ENCODE results near the gene KIAA0040. TPM values are rescaled to one million over a fixed set of nuclear protein-coding genes. Genes with fewer than 3 reads are reported as not detected.

Gene KIAA0040
- total RNA-seq, 4 donors from 2014 or later: 12.3 to 22.1 (median 16.3) TPM

- no peaks in the 10 kb centered on the region for H3K9me3 ChIP-seq
- no peak for TF ChIP-seq CTCF (IDR thresholded peaks at IDR 0.05)
- TF ChIP-seq POLR2A (IDR thresholded peaks at IDR 0.05): no peak
- intact Hi-C loops (cut with DNase I; ENCODE audit: low total_unique reads): no loop called here
- DNase-seq: no peak
- H3K4me1 ChIP-seq: no peaks in the 10 kb centered on the region
- H3K36me3 ChIP-seq: no peaks in the 10 kb centered on the region
- no peaks in the 10 kb centered on the region for H3K27me3 ChIP-seq
- H3K27ac ChIP-seq: no peak overlapping the region
- no peak overlapping the region for H3K4me3 ChIP-seq
Measured at GRCh38 chr1:175209493-175209921, 16.9 kb upstream of the KIAA0040 start.

GRCh38 chr1:175208773-175209492 lies 16.4 kb upstream of the KIAA0040 start:
- Histone ChIP-seq H3K4me1 (no peaks in the 10 kb centered on the region), H3K27me3 (no peaks in the 10 kb centered on the region), H3K27ac (no peak overlapping the region), H3K9me3 (no peaks in the 10 kb centered on the region), H3K4me3 (no peak overlapping the region), H3K36me3 (no peaks in the 10 kb centered on the region)
- TF ChIP-seq POLR2A (IDR thresholded peaks at IDR 0.05): no peak
- TF ChIP-seq CTCF (IDR thresholded peaks at IDR 0.05): no peak
- intact Hi-C loops (cut with DNase I; ENCODE audit: low total_unique reads): no loop called here
- no peak for DNase-seq

- H3K4me3 ChIP-seq: no peak overlapping the region
- intact Hi-C loops (cut with DNase I; ENCODE audit: low total_unique reads): no loop called here
- H3K27ac ChIP-seq: no peak overlapping the region
- H3K4me1 ChIP-seq: no peaks in the 10 kb centered on the region
- TF ChIP-seq POLR2A (IDR thresholded peaks at IDR 0.05) (no peak), CTCF (IDR thresholded peaks at IDR 0.05) (no peak)
- H3K36me3 ChIP-seq: no peaks in the 10 kb centered on the region
- DNase-seq: no peak
- no peaks in the 10 kb centered on the region for H3K9me3 ChIP-seq
- no peaks in the 10 kb centered on the region for H3K27me3 ChIP-seq
Measured at GRCh38 chr1:175207971-175208370, 15.4 kb upstream of the KIAA0040 start.

DNA sequence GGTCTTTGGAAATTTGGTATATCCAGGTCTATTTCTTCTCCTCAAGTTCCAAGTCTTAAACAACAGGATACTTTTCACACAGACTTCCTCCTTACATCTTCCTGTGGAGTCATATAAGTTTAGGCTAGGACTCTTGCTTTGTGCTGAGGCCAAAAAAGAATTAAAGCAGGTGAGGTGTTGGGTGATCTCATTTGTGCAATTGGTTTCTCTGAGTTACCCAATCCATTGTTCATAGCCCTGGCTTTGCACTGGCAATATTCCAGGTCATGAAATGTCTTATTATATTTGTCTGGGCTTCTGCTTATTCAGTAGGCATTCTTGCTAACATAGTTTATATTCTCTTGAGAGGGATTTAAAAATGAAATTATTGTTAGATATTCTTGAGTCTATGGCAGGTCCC lies 14.1 kb upstream of the KIAA0040 start:
- Histone ChIP-seq H3K27me3 (no peaks in the 10 kb centered on the region), H3K9me3 (no peaks in the 10 kb centered on the region), H3K36me3 (no peaks in the 10 kb centered on the region), H3K27ac (no peak overlapping the region), H3K4me3 (no peak overlapping the region), H3K4me1 (no peaks in the 10 kb centered on the region)
- TF ChIP-seq CTCF (IDR thresholded peaks at IDR 0.05) (no peak), POLR2A (IDR thresholded peaks at IDR 0.05) (no peak)
- intact Hi-C loops (cut with DNase I; ENCODE audit: low total_unique reads): no loop called here
- DNase-seq: no peak

DNA sequence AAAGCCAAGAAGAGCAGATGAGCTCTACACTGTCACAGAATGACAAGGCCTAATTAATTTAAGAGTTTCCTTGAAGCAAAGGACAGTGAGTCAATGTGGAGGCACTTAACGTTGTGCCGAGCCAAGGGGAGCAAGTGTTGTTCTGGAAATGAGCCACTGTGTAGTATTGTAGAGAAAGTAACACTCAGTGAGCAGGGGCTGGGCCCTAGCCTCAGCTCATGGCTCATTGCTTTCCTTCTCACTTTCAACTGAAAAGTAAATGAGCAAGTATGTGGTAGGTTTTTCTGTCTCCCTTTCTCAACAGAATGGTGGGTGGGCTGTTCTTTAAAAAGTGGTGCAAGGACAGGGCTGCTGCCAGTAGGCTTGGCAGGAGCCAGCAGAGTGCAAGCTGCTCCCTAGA lies 11.8 kb upstream of the KIAA0040 start:
- no peak for TF ChIP-seq CTCF (IDR thresholded peaks at IDR 0.05)
- no peak for TF ChIP-seq POLR2A (IDR thresholded peaks at IDR 0.05)
- H3K27ac ChIP-seq: no peak overlapping the region
- H3K4me3 ChIP-seq: no peak overlapping the region
- H3K36me3 ChIP-seq: no peaks in the 10 kb centered on the region
- intact Hi-C loops (cut with DNase I; ENCODE audit: low total_unique reads): no loop called here
- no peaks in the 10 kb centered on the region for H3K27me3 ChIP-seq
- H3K4me1 ChIP-seq: no peaks in the 10 kb centered on the region
- no peaks in the 10 kb centered on the region for H3K9me3 ChIP-seq
- DNase-seq: no peak
